ENCODE results near the gene ANKS3.

DNA sequence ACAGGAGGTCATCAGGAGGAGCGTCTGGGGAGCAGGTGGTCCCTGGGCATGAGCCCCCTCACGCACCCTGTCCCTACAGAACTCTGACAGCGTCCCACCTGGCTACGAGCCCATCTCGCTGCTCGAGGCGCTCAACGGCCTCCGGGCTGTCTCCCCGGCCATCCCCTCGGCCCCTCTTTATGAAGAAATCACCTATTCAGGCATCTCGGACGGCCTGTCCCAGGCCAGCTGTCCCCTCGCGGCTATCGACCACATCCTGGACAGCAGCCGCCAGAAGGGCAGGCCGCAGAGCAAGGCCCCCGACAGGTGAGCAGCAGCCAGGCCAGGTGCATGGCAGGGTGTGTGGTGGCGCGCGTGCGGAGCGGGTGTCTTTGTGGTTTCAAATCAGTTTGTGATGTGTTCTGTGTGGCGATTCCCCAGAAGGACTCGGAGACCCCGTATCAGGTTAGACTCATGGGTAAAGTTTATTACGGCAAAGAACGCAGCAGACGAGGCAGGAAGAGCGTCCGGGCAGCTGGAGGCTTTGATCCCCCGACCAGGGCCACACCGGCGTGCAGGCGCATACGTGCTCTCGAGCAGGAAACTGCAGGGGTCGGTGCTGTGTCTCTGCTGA, 52.5 kb downstream of the ANKS3 start:
- TF ChIP-seq, protein P1, sequence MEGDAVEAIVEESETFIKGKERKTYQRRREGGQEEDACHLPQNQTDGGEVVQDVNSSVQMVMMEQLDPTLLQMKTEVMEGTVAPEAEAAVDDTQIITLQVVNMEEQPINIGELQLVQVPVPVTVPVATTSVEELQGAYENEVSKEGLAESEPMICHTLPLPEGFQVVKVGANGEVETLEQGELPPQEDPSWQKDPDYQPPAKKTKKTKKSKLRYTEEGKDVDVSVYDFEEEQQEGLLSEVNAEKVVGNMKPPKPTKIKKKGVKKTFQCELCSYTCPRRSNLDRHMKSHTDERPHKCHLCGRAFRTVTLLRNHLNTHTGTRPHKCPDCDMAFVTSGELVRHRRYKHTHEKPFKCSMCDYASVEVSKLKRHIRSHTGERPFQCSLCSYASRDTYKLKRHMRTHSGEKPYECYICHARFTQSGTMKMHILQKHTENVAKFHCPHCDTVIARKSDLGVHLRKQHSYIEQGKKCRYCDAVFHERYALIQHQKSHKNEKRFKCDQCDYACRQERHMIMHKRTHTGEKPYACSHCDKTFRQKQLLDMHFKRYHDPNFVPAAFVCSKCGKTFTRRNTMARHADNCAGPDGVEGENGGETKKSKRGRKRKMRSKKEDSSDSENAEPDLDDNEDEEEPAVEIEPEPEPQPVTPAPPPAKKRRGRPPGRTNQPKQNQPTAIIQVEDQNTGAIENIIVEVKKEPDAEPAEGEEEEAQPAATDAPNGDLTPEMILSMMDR (IDR thresholded peaks at IDR 0.05): no peak
- no peak for TF ChIP-seq POLR2A (IDR thresholded peaks at IDR 0.05)

Measured in right lobe of liver (tissue), 4 donors.